ENCODE data around the gene CDK11A.
"Not testable (repeated sequence)": the region's sequence is repeated elsewhere in the genome, so short reads cannot be mapped to it uniquely, and the experiment has no call there.

Gene CDK11A

DNA sequence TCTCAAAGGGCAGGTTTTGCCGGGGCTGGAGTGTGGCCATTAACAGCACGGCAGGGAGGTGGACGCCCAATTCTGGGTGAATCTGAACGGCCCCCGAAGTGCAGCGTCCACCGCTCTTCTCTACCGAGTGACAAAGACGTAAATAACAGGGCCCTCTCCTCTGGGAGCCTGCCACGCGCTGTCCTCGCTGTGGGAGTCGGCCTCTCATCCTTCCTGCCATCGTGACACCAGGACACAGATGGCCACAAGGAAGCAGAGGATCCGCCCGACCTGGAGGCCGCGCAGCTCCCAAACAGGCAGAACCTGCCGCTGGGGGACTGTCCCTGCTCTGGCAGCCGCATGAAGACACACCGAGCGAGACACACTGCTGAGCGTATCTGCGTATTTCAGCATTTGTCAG is 53.3 kb downstream of the CDK11A start:
- ChIA-PET POLR2A (no interaction called here), CTCF (no interaction called here)
- no peak for TF ChIP-seq CTCF (IDR thresholded peaks at IDR 0.05; ENCODE audit: control extremely low read depth, extremely low read depth, low read depth, missing control alignments)
- DNase-seq (ENCODE audit: extremely low spot score) = no peak

GRCh38 chr1:1669468-1670440 is 54.4 kb downstream of the CDK11A start:
- POLR2A ChIA-PET = no interaction called here
- CTCF ChIA-PET = interaction anchor here (1.7 kb wide), 1 partner anchor 9 kb away, joined by 6 read pairs; no protein-coding TSS in a partner anchor
- no peak for TF ChIP-seq CTCF (IDR thresholded peaks at IDR 0.05; ENCODE audit: control extremely low read depth, extremely low read depth, low read depth, missing control alignments)
- no peak for DNase-seq (ENCODE audit: extremely low spot score)

GRCh38 chr1:1666526-1666925 is 57.6 kb downstream of the CDK11A start:
- ChIA-PET CTCF (interaction anchor here (0.8 to 3.3 kb wide), 4 partner anchors 12 to 95 kb away, joined by 3 to 16 read pairs (median 4); no protein-coding TSS in a partner anchor), POLR2A (no interaction called here)
- TF ChIP-seq CTCF (IDR thresholded peaks at IDR 0.05; ENCODE audit: control extremely low read depth, extremely low read depth, low read depth, missing control alignments) = no peak
- DNase-seq (ENCODE audit: extremely low spot score) = no peak

GRCh38 chr1:1665815-1666251 is 58.3 kb downstream of the CDK11A start:
- CTCF ChIA-PET = interaction anchor here (0.8 to 3.3 kb wide), 5 partner anchors 13 to 243 kb away, joined by 3 to 16 read pairs (median 4); no protein-coding TSS in a partner anchor
- DNase-seq (ENCODE audit: extremely low spot score) = peak; percentile 23
- POLR2A ChIA-PET = no interaction called here
- TF ChIP-seq CTCF (IDR thresholded peaks at IDR 0.05; ENCODE audit: control extremely low read depth, extremely low read depth, low read depth, missing control alignments) = peak; percentile 38

DNA sequence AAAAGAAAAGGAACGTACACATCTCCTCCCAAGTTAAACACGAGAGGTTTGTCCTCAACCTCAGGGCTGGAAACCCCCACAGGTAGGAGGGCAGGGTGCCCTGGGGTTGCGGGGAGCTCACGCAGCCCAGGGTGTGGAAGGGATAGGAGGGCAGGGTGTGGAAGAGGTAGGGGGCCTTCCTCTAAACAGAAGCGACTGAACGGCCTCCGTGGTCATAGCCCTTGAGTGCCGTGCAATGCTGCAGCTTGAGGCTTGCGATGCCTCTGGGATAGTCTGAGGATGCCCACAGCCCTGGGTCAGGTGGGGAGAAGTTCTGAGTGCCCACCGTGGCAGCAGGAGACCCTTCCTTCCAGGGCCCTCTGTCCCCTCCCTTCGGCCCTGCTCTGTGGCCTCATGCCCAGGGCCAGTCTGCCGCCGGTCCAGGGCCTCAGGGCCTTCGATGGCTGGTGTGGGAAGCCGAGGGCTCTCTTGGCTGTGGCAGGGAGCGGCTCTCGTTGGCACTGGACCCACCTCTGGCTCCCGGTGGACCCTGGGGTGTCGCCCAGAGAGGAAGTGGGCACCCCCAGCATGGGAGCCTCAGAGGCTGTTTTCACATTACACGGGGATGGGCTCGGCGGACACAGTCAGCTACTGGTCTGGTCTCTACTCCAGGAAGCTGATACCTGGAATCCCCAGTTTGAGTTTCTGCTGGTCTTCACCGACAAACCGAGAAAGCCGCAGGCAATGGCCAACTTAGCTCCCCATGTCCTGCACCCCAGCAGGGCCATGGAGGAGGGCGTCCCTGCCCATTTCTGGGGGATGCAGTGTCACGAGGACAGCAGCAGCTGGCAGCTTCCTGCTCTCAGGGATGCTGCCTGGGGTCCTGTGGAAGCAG is 59.0 kb downstream of the CDK11A start:
- DNase-seq (ENCODE audit: extremely low spot score) = no peak
- TF ChIP-seq CTCF (IDR thresholded peaks at IDR 0.05; ENCODE audit: control extremely low read depth, extremely low read depth, low read depth, missing control alignments) = no peak
- POLR2A ChIA-PET = no interaction called here
- CTCF ChIA-PET = interaction anchor here (0.8 to 3.3 kb wide), 5 partner anchors 13 to 244 kb away, joined by 3 to 16 read pairs (median 4); no protein-coding TSS in a partner anchor

DNA sequence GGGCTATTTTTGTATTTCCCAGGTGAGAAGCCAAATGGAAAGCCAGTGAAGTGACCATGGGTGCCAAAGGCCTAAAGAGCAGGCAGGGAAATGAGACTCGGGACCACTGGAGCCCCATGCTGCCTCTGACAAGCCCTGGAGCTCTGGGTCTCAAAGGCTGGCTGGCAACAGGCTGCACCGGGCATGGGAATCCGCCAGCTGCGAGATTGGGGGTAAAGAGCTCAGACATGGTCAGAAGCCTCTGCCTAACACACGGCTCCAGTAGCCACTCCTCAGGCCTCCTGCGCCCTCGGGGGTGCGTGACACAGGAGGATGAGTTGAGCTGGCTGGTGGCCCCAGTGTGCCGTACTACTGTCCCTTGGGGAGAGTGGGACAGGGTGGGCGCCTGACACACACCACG is 59.8 kb downstream of the CDK11A start:
- DNase-seq (ENCODE audit: extremely low spot score); POLR2A ChIA-PET: not testable (repeated sequence)
- CTCF ChIA-PET = interaction anchor here (1.5 kb wide), 1 partner anchor 245 kb away, joined by 4 read pairs; no protein-coding TSS in a partner anchor

GRCh38 chr1:1662830-1663560 is 61.2 kb downstream of the CDK11A start:
- CTCF ChIA-PET; DNase-seq (ENCODE audit: extremely low spot score); POLR2A ChIA-PET: not testable (repeated sequence)

- POLR2A ChIA-PET; CTCF ChIA-PET; DNase-seq (ENCODE audit: extremely low spot score): not testable (repeated sequence)
Observed at GRCh38 chr1:1662392-1662791, 61.8 kb downstream of the CDK11A start.

- CTCF ChIA-PET, POLR2A ChIA-PET: not testable (repeated sequence)
- DNase-seq (ENCODE audit: extremely low spot score) = peak; percentile 94
Observed at GRCh38 chr1:1658583-1659549, 65.3 kb downstream of the CDK11A start, which contains the start of gene CDK11B. TSS of gene CDK11B (minus strand) at chr1:1659004. CDS start at chr1:1657485, 1,519 bp downstream.
